HPDE6-E6E7 (cell line): ENCODE data around the gene CD14.
A peak's percentile ranks its signal among the peaks of the same experiment; 100 is the strongest.
"Not testable (repeated sequence)": the region's sequence is repeated elsewhere in the genome, so short reads cannot be mapped to it uniquely, and the experiment has no call there.

Experiments
- DNase-seq: peaks from one replicate; pipeline ENCODE4 v3.0.0; 2011; ENCODE audit warnings: missing footprints; ENCODE audit errors: extremely low spot score

Gene CD14

GRCh38 chr5:140596321-140596741, 36.6 kb downstream of the CD14 start:
- DNase-seq = no peak

- DNase-seq = no peak
These were observed 37.3 kb downstream of the CD14 start for GRCh38 chr5:140595538-140596300.

GRCh38 chr5:140594169-140594568, 38.8 kb downstream of the CD14 start:
- DNase-seq = no peak

GRCh38 chr5:140593070-140593469, 39.9 kb downstream of the CD14 start:
- not testable (repeated sequence) for DNase-seq

GRCh38 chr5:140591747-140592372, 41.1 kb downstream of the CD14 start:
- DNase-seq = peak; percentile 56

GRCh38 chr5:140590861-140591260, 42.1 kb downstream of the CD14 start:
- no peak for DNase-seq

GRCh38 chr5:140588311-140589070, 44.5 kb downstream of the CD14 start:
- DNase-seq = no peak

GRCh38 chr5:140587495-140587894, 45.5 kb downstream of the CD14 start:
- no peak for DNase-seq
